Measurements from ENCODE around the gene GLRX5.

- TF ChIP-seq CTCF (IDR thresholded peaks at IDR 0.05; ENCODE audit: low read depth, low read length) = no peak
- TF ChIP-seq EZH2phosphoT487 (IDR thresholded peaks at IDR 0.05; ENCODE audit: low read depth) = no peak
Measured at GRCh38 chr14:95543021-95543420, 8.2 kb downstream of the GLRX5 start.
